Iris pigment epithelial cell (primary cell): Measurements from ENCODE around the gene CGGBP1.
A peak's percentile ranks its signal among the peaks of the same experiment; 100 is the strongest.

Experiments
- DNase-seq: peaks from one replicate; pipeline ENCODE4 v3.0.0-alpha.2; 2011; ENCODE audit warnings: low read depth

Gene CGGBP1

GRCh38 chr3:88058581-88059379 is at the start of gene CGGBP1, which contains the start of gene ZNF654:
TSS of gene CGGBP1 (minus strand) at chr3:88059005. CDS start at chr3:88055976, 3,029 bp downstream.
TSS of gene ZNF654 (plus strand) at chr3:88059255. CDS start at chr3:88059320, 65 bp downstream.
- DNase-seq: peak; percentile 99

GRCh38 chr3:88105325-88105724 is 46.5 kb upstream of the CGGBP1 start:
- DNase-seq: peak; percentile 31

GRCh38 chr3:88101142-88101541 is 42.3 kb upstream of the CGGBP1 start:
- peak; percentile 9 for DNase-seq

GRCh38 chr3:88093266-88093665 is 34.5 kb upstream of the CGGBP1 start:
- no peak for DNase-seq

GRCh38 chr3:88092270-88092669 is 33.5 kb upstream of the CGGBP1 start:
- no peak for DNase-seq

GRCh38 chr3:88090681-88091080 is 31.9 kb upstream of the CGGBP1 start:
- DNase-seq: no peak

- no peak for DNase-seq
These were observed 25.3 kb upstream of the CGGBP1 start for GRCh38 chr3:88084097-88084501.

GRCh38 chr3:88082854-88083253 is 24.0 kb upstream of the CGGBP1 start:
- no peak for DNase-seq

GRCh38 chr3:88078932-88079331 is 20.1 kb upstream of the CGGBP1 start:
- no peak for DNase-seq

- no peak for DNase-seq
These were observed 17.9 kb upstream of the CGGBP1 start for GRCh38 chr3:88076712-88077111.

GRCh38 chr3:88075497-88075896 is 16.7 kb upstream of the CGGBP1 start:
- DNase-seq: no peak

- DNase-seq: no peak
These were observed 16.3 kb upstream of the CGGBP1 start for GRCh38 chr3:88075072-88075471.

GRCh38 chr3:88061746-88062145 is 2.9 kb upstream of the CGGBP1 start:
- DNase-seq: peak; percentile 30

GRCh38 chr3:88059380-88060170 is 770 bp upstream of the CGGBP1 start:
- no peak for DNase-seq

GRCh38 chr3:88058306-88058580 is 562 bp downstream of the CGGBP1 start:
- no peak for DNase-seq

GRCh38 chr3:88057630-88058305 is 1.0 kb downstream of the CGGBP1 start:
- peak; percentile 54 for DNase-seq

GRCh38 chr3:88046766-88047165 is 12.0 kb downstream of the CGGBP1 start:
- no peak for DNase-seq

- no peak for DNase-seq
These were observed 14.4 kb downstream of the CGGBP1 start for GRCh38 chr3:88044411-88044810.

- DNase-seq: no peak
These were observed 17.8 kb downstream of the CGGBP1 start for GRCh38 chr3:88041005-88041404.

GRCh38 chr3:88040529-88040928 is 18.3 kb downstream of the CGGBP1 start:
- DNase-seq: no peak

GRCh38 chr3:88038566-88038965 is 20.2 kb downstream of the CGGBP1 start:
- DNase-seq: peak; percentile 82

GRCh38 chr3:88036221-88036620 is 22.6 kb downstream of the CGGBP1 start:
- no peak for DNase-seq
